Ureter (tissue), 1 donor: ENCODE results near the gene PTRH1. TPM values are rescaled to one million over a fixed set of nuclear protein-coding genes. Genes with fewer than 3 reads are reported as not detected.

Source experiments
- DNase-seq: peaks from one replicate; pipeline ENCODE4 v3.0.0-alpha.2; 2020; ENCODE audit warnings: low spot score
- total RNA-seq: library from RNA; stranded (reverse); gene quantifications from one replicate; pipeline ENCODE4 v1.2.4, GENCODE V29; 2023
- donor health status: DM: yes; HTN: yes; CAD: no.

Gene PTRH1
- total RNA-seq, 1 donor from 2014 or later = 12.5 TPM

- DNase-seq = no peak
These were observed 4.8 kb upstream of the PTRH1 start for GRCh38 chr9:127720031-127720864.

DNA sequence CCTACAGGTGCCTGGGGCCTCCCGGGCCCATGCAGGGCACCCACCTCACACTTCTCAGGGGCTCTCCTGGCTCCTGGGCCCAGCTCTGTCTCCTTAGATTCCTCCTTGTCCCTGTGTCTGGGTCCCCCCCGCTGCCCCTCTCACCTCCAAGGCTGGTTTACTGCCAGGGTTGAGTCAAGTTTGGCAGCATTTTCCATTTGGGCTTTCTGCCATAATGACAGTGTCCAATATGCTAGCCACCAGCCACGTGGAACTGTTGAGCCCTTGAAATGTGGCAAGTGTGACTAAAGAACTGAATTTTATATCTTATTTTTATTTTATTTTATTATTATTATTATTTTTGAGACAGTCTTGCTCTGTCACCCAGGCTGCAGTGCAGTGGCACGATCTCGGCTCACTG lies 2.3 kb upstream of the PTRH1 start:
- no peak for DNase-seq

- DNase-seq = no peak
These were observed 949 bp upstream of the PTRH1 start for GRCh38 chr9:127716412-127716811.

DNA sequence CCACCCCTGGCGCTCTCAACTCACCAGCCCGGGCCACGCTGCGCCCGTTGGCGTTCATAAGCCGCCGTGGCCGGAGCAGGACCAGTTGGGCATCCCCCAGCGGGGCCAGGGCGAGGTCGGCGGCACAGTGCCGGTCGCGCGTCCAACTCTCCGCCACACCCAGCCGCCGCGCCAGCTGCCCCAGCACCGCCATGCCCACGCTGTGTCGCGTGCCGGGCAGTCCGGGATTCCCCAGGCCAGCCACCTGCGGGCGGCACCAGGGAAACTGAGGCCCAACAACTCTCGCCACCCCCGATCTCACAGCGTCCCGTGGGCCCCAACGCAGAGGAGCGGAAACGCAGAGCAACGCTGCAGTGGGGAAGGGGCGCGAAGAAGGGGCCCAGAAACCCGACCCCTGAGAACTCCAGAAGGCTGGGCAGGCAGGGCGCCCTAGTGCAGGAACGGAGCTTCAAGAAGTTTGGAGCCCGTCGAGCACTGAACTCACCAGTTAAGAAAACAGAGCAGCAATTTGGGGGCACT lies 453 bp downstream of the PTRH1 start:
- no peak for DNase-seq

- DNase-seq = no peak
These were observed 1.3 kb downstream of the PTRH1 start for GRCh38 chr9:127714020-127714750.

GRCh38 chr9:127712867-127713266 lies 2.6 kb downstream of the PTRH1 start:
- DNase-seq = no peak

- no peak for DNase-seq
These were observed 3.1 kb downstream of the PTRH1 start for GRCh38 chr9:127712371-127712770.

DNA sequence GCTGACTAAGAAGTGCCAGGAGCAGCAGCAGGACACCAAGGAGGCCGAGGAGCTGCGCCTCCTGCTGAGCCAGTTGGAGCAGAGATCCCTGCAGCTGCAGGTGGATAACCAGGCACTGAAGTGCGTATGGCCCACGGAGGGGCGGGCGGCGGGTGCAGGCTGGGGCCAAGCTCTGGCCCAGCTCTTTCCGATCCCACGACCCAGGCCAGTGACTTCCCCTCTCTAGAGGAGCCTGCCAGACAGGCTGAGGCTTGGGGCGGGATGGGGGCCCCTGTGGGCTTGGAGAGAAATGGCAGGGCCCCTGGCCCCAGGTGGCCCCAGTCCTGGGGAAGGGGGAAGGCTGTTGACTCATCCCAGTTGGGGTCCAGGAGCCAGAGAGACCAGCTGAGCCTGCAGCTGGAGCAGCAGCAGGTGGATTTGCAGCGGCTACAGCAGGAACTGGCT lies 3.6 kb downstream of the PTRH1 start:
- DNase-seq = no peak

DNA sequence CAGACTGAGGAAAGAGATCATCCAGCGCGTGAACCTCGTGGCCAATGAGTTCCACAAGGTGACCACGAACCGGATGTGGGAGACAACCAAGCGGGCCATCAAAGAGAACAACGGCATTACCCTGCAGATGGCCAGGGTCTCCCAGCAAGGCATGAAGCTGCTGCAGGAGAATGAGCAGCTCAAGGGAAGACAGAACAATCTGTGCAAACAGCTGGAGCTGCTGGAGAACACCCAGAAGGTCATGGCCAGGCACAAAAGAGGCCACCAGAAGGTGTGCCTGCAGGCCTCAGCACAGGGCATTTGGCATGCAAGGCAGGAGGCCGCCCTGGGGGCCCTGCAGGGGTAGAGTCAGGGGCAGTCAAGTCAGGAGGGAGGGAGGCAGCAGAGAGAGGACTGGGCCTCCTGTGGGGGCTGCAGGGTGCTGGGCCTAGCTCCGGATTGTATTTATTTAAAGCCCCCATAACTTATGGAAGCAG lies 4.2 kb downstream of the PTRH1 start:
- no peak for DNase-seq

- DNase-seq = no peak
These were observed 5.2 kb downstream of the PTRH1 start for GRCh38 chr9:127710204-127710783.

- DNase-seq = no peak
These were observed 6.4 kb downstream of the PTRH1 start for GRCh38 chr9:127708952-127709587.

- DNase-seq = no peak
These were observed 7.7 kb downstream of the PTRH1 start for GRCh38 chr9:127707766-127708165.

GRCh38 chr9:127706836-127707241 lies 8.6 kb downstream of the PTRH1 start, which contains the start of gene CFAP157:
TSS of gene CFAP157 (plus strand) at chr9:127706988. CDS start at chr9:127707032, 44 bp downstream.
- no peak for DNase-seq

GRCh38 chr9:127705577-127706379 lies 9.7 kb downstream of the PTRH1 start:
- no peak for DNase-seq

GRCh38 chr9:127703289-127703946 lies 12.0 kb downstream of the PTRH1 start:
- DNase-seq = no peak

- DNase-seq = no peak
These were observed 14.7 kb downstream of the PTRH1 start for GRCh38 chr9:127700594-127701255.

DNA sequence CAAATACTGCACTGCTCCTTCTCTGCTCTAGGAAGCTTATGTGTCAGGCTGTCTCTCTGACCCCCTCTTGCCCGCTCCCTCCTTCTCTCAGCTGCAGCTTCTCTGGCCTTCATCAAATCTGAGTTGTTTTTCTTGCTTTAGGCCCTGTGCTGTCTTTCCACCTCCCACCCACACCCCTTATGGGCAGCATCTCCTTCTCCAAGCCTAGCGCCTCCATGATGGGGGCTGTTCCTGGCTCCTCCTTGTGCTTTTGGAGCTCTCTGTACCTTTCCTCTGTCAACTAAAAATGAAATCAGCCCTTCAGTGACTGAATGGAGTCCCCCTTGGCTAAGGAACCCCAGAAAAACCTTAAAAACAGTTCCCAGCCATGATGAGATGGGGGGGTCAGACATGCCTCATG lies 15.3 kb downstream of the PTRH1 start:
- DNase-seq = no peak

- DNase-seq = peak; percentile 97
These were observed 16.3 kb downstream of the PTRH1 start for GRCh38 chr9:127698985-127699670.

DNA sequence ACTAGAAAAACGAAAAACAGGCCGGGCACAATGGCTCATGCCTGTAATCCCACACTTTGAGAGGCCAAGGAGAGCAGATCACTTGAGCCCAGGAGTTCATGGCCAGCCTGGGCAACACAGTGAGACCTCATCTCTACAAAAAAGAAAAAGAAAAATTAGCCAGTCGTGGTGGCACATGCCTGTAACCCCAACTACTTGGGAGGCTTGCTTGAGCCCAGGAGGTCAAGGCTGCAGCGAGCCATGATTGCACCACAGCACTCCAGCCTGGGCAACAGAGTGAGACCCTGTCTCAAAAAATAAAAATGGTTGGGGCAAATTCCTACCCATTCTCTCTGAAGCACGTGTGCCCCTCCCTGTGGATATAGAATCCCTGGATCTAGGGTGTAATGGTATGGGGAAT lies 17.1 kb downstream of the PTRH1 start:
- no peak for DNase-seq
